Parathyroid adenoma (tissue), 2 donors: ENCODE measurements around the gene OSBPL1A.
A peak's percentile ranks its signal among the peaks of the same experiment; 100 is the strongest.

Source experiments
- H2AFZ ChIP-seq: fragments of 300-600 bp; sonication (generic); one replicate; pipeline ENCODE4 v1.7.0; 2017; ENCODE audit warnings: antibody characterized with exemption, mild to moderate bottlenecking
- H3K27ac ChIP-seq: fragments of 300-600 bp; sonication (generic); one replicate; pipeline ENCODE4 v1.7.0; 2017
- H3K27me3 ChIP-seq: fragments of 300-600 bp; sonication (generic); one replicate; pipeline ENCODE4 v1.7.0; 2017; ENCODE audit warnings: low read length; ENCODE audit not compliant: control insufficient read depth, insufficient read depth
- H3K36me3 ChIP-seq: fragments of 300-600 bp; sonication (generic); one replicate; pipeline ENCODE4 v1.7.0; 2017; ENCODE audit warnings: low read length; ENCODE audit not compliant: control insufficient read depth, insufficient read depth
- H3K4me1 ChIP-seq: fragments of 300-600 bp; sonication (generic); one replicate; pipeline ENCODE4 v1.7.0; 2017; ENCODE audit warnings: control low read depth
- H3K4me2 ChIP-seq: fragments of 300-600 bp; sonication (generic); one replicate; pipeline ENCODE4 v1.7.0; 2017; ENCODE audit warnings: low read length
- H3K4me3 ChIP-seq: fragments of 300-600 bp; sonication (generic); one replicate; pipeline ENCODE4 v1.7.0; 2017; ENCODE audit warnings: low read depth, low read length
- H3K79me2 ChIP-seq: fragments of 300-600 bp; sonication (generic); one replicate; pipeline ENCODE4 v1.7.0; 2017; ENCODE audit warnings: control low read depth
- H3K9ac ChIP-seq: fragments of 300-600 bp; sonication (generic); one replicate; pipeline ENCODE4 v1.7.0; 2017; ENCODE audit warnings: mild to moderate bottlenecking
- H3K9me3 ChIP-seq: fragments of 300-600 bp; sonication (generic); one replicate; pipeline ENCODE4 v1.7.0; 2017; ENCODE audit warnings: low read length; ENCODE audit not compliant: control insufficient read depth
- CTCF ChIP-seq: fragments of 300-600 bp; sonication (generic); IDR thresholded peaks from one replicate; pipeline ENCODE4 v1.7.0; 2017; ENCODE audit warnings: antibody characterized with exemption, mild to moderate bottlenecking
- donor health status: primary hyperparathyroidism.

The OSBPL1A gene

GRCh38 chr18:24228667-24229041 lies 169.0 kb downstream of the OSBPL1A start:
- Histone ChIP-seq H3K4me2 (no peak overlapping the region), H3K36me3 (no peaks in the 10 kb centered on the region), H3K79me2 (peaks cover 7% of the 10 kb centered on the region), H3K27ac (no peak overlapping the region), H3K4me3 (no peak overlapping the region), H3K9me3 (no peaks in the 10 kb centered on the region), H3K4me1 (peaks cover 3% of the 10 kb centered on the region), H3K9ac (no peak overlapping the region), H2AFZ (no peak overlapping the region), H3K27me3 (no peaks in the 10 kb centered on the region)
- no peak for TF ChIP-seq CTCF

GRCh38 chr18:24227977-24228666 lies 169.5 kb downstream of the OSBPL1A start:
- no peaks in the 10 kb centered on the region for H3K27me3 ChIP-seq
- peaks cover 7% of the 10 kb centered on the region for H3K79me2 ChIP-seq
- no peak overlapping the region for H3K4me2 ChIP-seq
- H3K4me1 ChIP-seq = peaks cover 3% of the 10 kb centered on the region
- TF ChIP-seq CTCF = no peak
- no peaks in the 10 kb centered on the region for H3K36me3 ChIP-seq
- no peak overlapping the region for H3K9ac ChIP-seq
- H3K9me3 ChIP-seq = no peaks in the 10 kb centered on the region
- no peak overlapping the region for H2AFZ ChIP-seq
- no peak overlapping the region for H3K4me3 ChIP-seq
- H3K27ac ChIP-seq = no peak overlapping the region

- Histone ChIP-seq H3K36me3 (no peaks in the 10 kb centered on the region), H3K27me3 (no peaks in the 10 kb centered on the region), H2AFZ (no peak overlapping the region), H3K9me3 (no peaks in the 10 kb centered on the region), H3K27ac (no peak overlapping the region), H3K4me1 (no peaks in the 10 kb centered on the region), H3K4me3 (no peak overlapping the region), H3K79me2 (peaks cover 4% of the 10 kb centered on the region), H3K9ac (no peak overlapping the region), H3K4me2 (no peak overlapping the region)
- no peak for TF ChIP-seq CTCF
Observed at GRCh38 chr18:24220318-24220688, 177.3 kb downstream of the OSBPL1A start.

- H3K9ac ChIP-seq = no peak overlapping the region
- no peaks in the 10 kb centered on the region for H3K27me3 ChIP-seq
- no peaks in the 10 kb centered on the region for H3K9me3 ChIP-seq
- peaks cover 4% of the 10 kb centered on the region for H3K4me1 ChIP-seq
- no peak overlapping the region for H2AFZ ChIP-seq
- H3K4me2 ChIP-seq = no peak overlapping the region
- H3K79me2 ChIP-seq = no peaks in the 10 kb centered on the region
- TF ChIP-seq CTCF = no peak
- no peak overlapping the region for H3K4me3 ChIP-seq
- no peak overlapping the region for H3K27ac ChIP-seq
- H3K36me3 ChIP-seq = no peaks in the 10 kb centered on the region
Observed at GRCh38 chr18:24219561-24220317, 177.9 kb downstream of the OSBPL1A start.

- Histone ChIP-seq H3K4me2 (peak overlapping the region; percentile 24), H3K9me3 (no peaks in the 10 kb centered on the region), H3K9ac (no peak overlapping the region), H3K79me2 (peaks cover 9% of the 10 kb centered on the region), H2AFZ (peak overlapping the region; percentile 30), H3K4me1 (peaks cover 14% of the 10 kb centered on the region), H3K36me3 (no peaks in the 10 kb centered on the region), H3K4me3 (no peak overlapping the region), H3K27ac (peak overlapping the region; percentile 63), H3K27me3 (no peaks in the 10 kb centered on the region)
- TF ChIP-seq CTCF = no peak
Observed at GRCh38 chr18:24214913-24215312, 182.7 kb downstream of the OSBPL1A start.
